ENCODE data around the gene FRAT1.

GRCh38 chr10:97323501-97323900, 4.4 kb downstream of the FRAT1 start:
- TF ChIP-seq CTCF (IDR thresholded peaks at IDR 0.05) (no peak), POLR2A (IDR thresholded peaks at IDR 0.05) (no peak)
